GM18909 (cell line): ENCODE results near the gene IFT122.
A peak's percentile ranks its signal among the peaks of the same experiment; 100 is the strongest.

Experiments
- ATAC-seq: cut with Tn5 transposase; IDR thresholded peaks from one replicate; pipeline ENCODE4 v1.9.1; 2021; ENCODE audit warnings: mild to moderate bottlenecking; ENCODE audit not compliant: unreplicated experiment, poor library complexity

IFT122 gene

GRCh38 chr3:129413687-129414506, 26.1 kb upstream of the IFT122 start:
- peak; percentile 88 for ATAC-seq

GRCh38 chr3:129415378-129415777, 24.6 kb upstream of the IFT122 start:
- no peak for ATAC-seq

GRCh38 chr3:129415830-129416229, 24.2 kb upstream of the IFT122 start:
- no peak for ATAC-seq

GRCh38 chr3:129416415-129416814, 23.6 kb upstream of the IFT122 start:
- no peak for ATAC-seq

- no peak for ATAC-seq
Observed at GRCh38 chr3:129417326-129417725, 22.7 kb upstream of the IFT122 start.

GRCh38 chr3:129418041-129418973, 21.7 kb upstream of the IFT122 start:
- ATAC-seq, result no peak

- no peak for ATAC-seq
Observed at GRCh38 chr3:129419476-129419875, 20.5 kb upstream of the IFT122 start.

- ATAC-seq, result no peak
Observed at GRCh38 chr3:129421236-129421883, 18.7 kb upstream of the IFT122 start.

- no peak for ATAC-seq
Observed at GRCh38 chr3:129421988-129422745, 17.9 kb upstream of the IFT122 start.

- ATAC-seq, result no peak
Observed at GRCh38 chr3:129422897-129423296, 17.1 kb upstream of the IFT122 start.

- peak; percentile 66 for ATAC-seq
Observed at GRCh38 chr3:129424185-129424841, 15.7 kb upstream of the IFT122 start.

- ATAC-seq, result no peak
Observed at GRCh38 chr3:129425213-129425612, 14.8 kb upstream of the IFT122 start.

GRCh38 chr3:129425619-129426018, 14.4 kb upstream of the IFT122 start:
- ATAC-seq, result no peak

- ATAC-seq, result no peak
Observed at GRCh38 chr3:129428007-129428375, 12.0 kb upstream of the IFT122 start.

- ATAC-seq, result peak; percentile 93
Observed at GRCh38 chr3:129428376-129429079, 11.5 kb upstream of the IFT122 start, which contains the start of gene EFCAB12. Gene EFCAB12 (minus strand): TSS chr3:129428636. CDS start chr3:129428488, 148 bp downstream.

- ATAC-seq, result no peak
Observed at GRCh38 chr3:129429080-129429451, 11.0 kb upstream of the IFT122 start.

- no peak for ATAC-seq
Observed at GRCh38 chr3:129429602-129430001, 10.4 kb upstream of the IFT122 start.

GRCh38 chr3:129432036-129432435, 8.0 kb upstream of the IFT122 start:
- ATAC-seq, result no peak

- no peak for ATAC-seq
Observed at GRCh38 chr3:129432671-129433070, 7.4 kb upstream of the IFT122 start.
